HL-60 (cell line): ENCODE results near the gene MAP3K5.

ENCODE experiments used
- GABPA ChIP-seq: IDR thresholded peaks from 2 replicates; pipeline ENCODE4 v1.6.1; 2012; ENCODE audit warnings: low read depth
- POLR2AphosphoS5 ChIP-seq: IDR thresholded peaks from 2 replicates; pipeline ENCODE4 v1.6.1; 2012; ENCODE audit warnings: low read depth
- REST ChIP-seq: IDR thresholded peaks from 2 replicates; pipeline ENCODE4 v1.6.1; 2012; ENCODE audit warnings: low read depth; ENCODE audit not compliant: insufficient replicate concordance
- TF ChIP-seq, protein P1 (sequence below): IDR thresholded peaks from one replicate; pipeline ENCODE4 v1.5.1; 2011; ENCODE audit warnings: low read length, control low read depth, inconsistent platforms; ENCODE audit not compliant: insufficient read depth

DNA sequence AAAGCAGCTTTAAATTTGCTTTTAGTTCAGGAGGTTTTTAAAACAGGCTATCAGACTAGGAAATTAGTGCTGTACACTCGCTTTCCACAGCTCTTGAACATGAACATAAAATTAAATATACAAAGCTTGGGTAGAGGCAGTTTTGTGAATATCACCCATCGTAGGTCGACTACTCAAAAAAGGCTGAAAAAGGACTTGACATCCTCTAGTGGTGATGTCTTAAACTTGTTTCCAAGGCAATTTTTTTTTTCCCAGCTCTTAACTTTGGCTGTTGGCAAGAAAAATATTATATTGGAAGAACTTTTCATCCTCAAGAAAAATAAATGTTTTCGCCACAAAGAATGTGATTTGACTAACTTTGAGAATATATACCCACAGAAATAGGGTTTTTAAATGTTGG lies 244.9 kb downstream of the MAP3K5 start:
- TF ChIP-seq, protein P1, sequence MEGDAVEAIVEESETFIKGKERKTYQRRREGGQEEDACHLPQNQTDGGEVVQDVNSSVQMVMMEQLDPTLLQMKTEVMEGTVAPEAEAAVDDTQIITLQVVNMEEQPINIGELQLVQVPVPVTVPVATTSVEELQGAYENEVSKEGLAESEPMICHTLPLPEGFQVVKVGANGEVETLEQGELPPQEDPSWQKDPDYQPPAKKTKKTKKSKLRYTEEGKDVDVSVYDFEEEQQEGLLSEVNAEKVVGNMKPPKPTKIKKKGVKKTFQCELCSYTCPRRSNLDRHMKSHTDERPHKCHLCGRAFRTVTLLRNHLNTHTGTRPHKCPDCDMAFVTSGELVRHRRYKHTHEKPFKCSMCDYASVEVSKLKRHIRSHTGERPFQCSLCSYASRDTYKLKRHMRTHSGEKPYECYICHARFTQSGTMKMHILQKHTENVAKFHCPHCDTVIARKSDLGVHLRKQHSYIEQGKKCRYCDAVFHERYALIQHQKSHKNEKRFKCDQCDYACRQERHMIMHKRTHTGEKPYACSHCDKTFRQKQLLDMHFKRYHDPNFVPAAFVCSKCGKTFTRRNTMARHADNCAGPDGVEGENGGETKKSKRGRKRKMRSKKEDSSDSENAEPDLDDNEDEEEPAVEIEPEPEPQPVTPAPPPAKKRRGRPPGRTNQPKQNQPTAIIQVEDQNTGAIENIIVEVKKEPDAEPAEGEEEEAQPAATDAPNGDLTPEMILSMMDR = peak; percentile 50
- no peak for TF ChIP-seq POLR2AphosphoS5
- no peak for TF ChIP-seq REST
- TF ChIP-seq GABPA = no peak
